Measurements from ENCODE around the gene TBC1D2.

TBC1D2 gene

GRCh38 chr9:98248737-98249474, 6.5 kb downstream of the TBC1D2 start:
- TF ChIP-seq JUND (IDR thresholded peaks at IDR 0.05; ENCODE audit: low read depth), result no peak
- DNase-seq (ENCODE audit: low read depth in 1 of 2, low spot score in 1 of 2), result no peak

GRCh38 chr9:98247831-98248657, 7.4 kb downstream of the TBC1D2 start:
- no peak for DNase-seq (ENCODE audit: low read depth in 1 of 2, low spot score in 1 of 2)
- no peak for TF ChIP-seq JUND (IDR thresholded peaks at IDR 0.05; ENCODE audit: low read depth)
- in situ Hi-C loops (cut with HindIII; ENCODE audit: low pct_unique_long_range_greater_than_20kb, low sequenced_read_pairs), result no loop called here

More at GRCh38 chr9:98248737-98249474, 6.5 kb downstream of the TBC1D2 start:
- in situ Hi-C loops (cut with HindIII; ENCODE audit: low pct_unique_long_range_greater_than_20kb, low sequenced_read_pairs), result no loop called here

GRCh38 chr9:98242426-98242825, 13.0 kb downstream of the TBC1D2 start:
- in situ Hi-C loops (cut with HindIII; ENCODE audit: low pct_unique_long_range_greater_than_20kb, low sequenced_read_pairs), result no loop called here
- no peak for DNase-seq (ENCODE audit: low read depth in 1 of 2, low spot score in 1 of 2)
- TF ChIP-seq JUND (IDR thresholded peaks at IDR 0.05; ENCODE audit: low read depth), result no peak

GRCh38 chr9:98241357-98242300, 13.8 kb downstream of the TBC1D2 start:
- no peak for TF ChIP-seq JUND (IDR thresholded peaks at IDR 0.05; ENCODE audit: low read depth)
- in situ Hi-C loops (cut with HindIII; ENCODE audit: low pct_unique_long_range_greater_than_20kb, low sequenced_read_pairs), result no loop called here
- no peak for DNase-seq (ENCODE audit: low read depth in 1 of 2, low spot score in 1 of 2)

GRCh38 chr9:98240475-98240874, 15.0 kb downstream of the TBC1D2 start:
- TF ChIP-seq JUND (IDR thresholded peaks at IDR 0.05; ENCODE audit: low read depth), result no peak
- in situ Hi-C loops (cut with HindIII; ENCODE audit: low pct_unique_long_range_greater_than_20kb, low sequenced_read_pairs), result no loop called here
- DNase-seq (ENCODE audit: low read depth in 1 of 2, low spot score in 1 of 2), result no peak

- DNase-seq (ENCODE audit: low read depth in 1 of 2, low spot score in 1 of 2), result no peak
- no peak for TF ChIP-seq JUND (IDR thresholded peaks at IDR 0.05; ENCODE audit: low read depth)
Measured at GRCh38 chr9:98236901-98237487, 18.5 kb downstream of the TBC1D2 start.

GRCh38 chr9:98235126-98235525, 20.3 kb downstream of the TBC1D2 start:
- no peak for TF ChIP-seq JUND (IDR thresholded peaks at IDR 0.05; ENCODE audit: low read depth)
- in situ Hi-C loops (cut with HindIII; ENCODE audit: low pct_unique_long_range_greater_than_20kb, low sequenced_read_pairs), result no loop called here
- no peak for DNase-seq (ENCODE audit: low read depth in 1 of 2, low spot score in 1 of 2)

More at GRCh38 chr9:98236901-98237487, 18.5 kb downstream of the TBC1D2 start:
- in situ Hi-C loops (cut with HindIII; ENCODE audit: low pct_unique_long_range_greater_than_20kb, low sequenced_read_pairs), result no loop called here

GRCh38 chr9:98234245-98234825, 21.1 kb downstream of the TBC1D2 start:
- no peak for TF ChIP-seq JUND (IDR thresholded peaks at IDR 0.05; ENCODE audit: low read depth)
- in situ Hi-C loops (cut with HindIII; ENCODE audit: low pct_unique_long_range_greater_than_20kb, low sequenced_read_pairs), result no loop called here
- no peak for DNase-seq (ENCODE audit: low read depth in 1 of 2, low spot score in 1 of 2)

GRCh38 chr9:98232926-98233325, 22.5 kb downstream of the TBC1D2 start:
- TF ChIP-seq JUND (IDR thresholded peaks at IDR 0.05; ENCODE audit: low read depth), result no peak
- DNase-seq (ENCODE audit: low read depth in 1 of 2, low spot score in 1 of 2), result no peak
- in situ Hi-C loops (cut with HindIII; ENCODE audit: low pct_unique_long_range_greater_than_20kb, low sequenced_read_pairs), result no loop called here

GRCh38 chr9:98231770-98232478, 23.5 kb downstream of the TBC1D2 start:
- TF ChIP-seq JUND (IDR thresholded peaks at IDR 0.05; ENCODE audit: low read depth), result no peak
- in situ Hi-C loops (cut with HindIII; ENCODE audit: low pct_unique_long_range_greater_than_20kb, low sequenced_read_pairs), result no loop called here
- DNase-seq (ENCODE audit: low read depth in 1 of 2, low spot score in 1 of 2), result no peak

- no peak for TF ChIP-seq JUND (IDR thresholded peaks at IDR 0.05; ENCODE audit: low read depth)
- in situ Hi-C loops (cut with HindIII; ENCODE audit: low pct_unique_long_range_greater_than_20kb, low sequenced_read_pairs), result no loop called here
- DNase-seq (ENCODE audit: low read depth in 1 of 2, low spot score in 1 of 2), result no peak
Measured at GRCh38 chr9:98230789-98231188, 24.7 kb downstream of the TBC1D2 start.
